T-cell (primary cell): ENCODE data around the gene PPP2R5E. TPM values are rescaled to one million over a fixed set of nuclear protein-coding genes. Genes with fewer than 3 reads are reported as not detected.

Experiments used
- ATAC-seq, 4 experiments: fragments of 200-7000 bp in 3 of 4; fragments of 150-1000 bp in 1 of 4; cut with Tn5 transposase; replicated peaks in 1 of 4; 1 replicate in 3 of 4; 2 replicates in 1 of 4; pipeline ENCODE4 v1.10.0; 2021; ENCODE audit warnings: moderate library complexity in 3 of 4, mild to moderate bottlenecking in 2 of 4, moderate number of reproducible peaks in 1 of 4
- CTCF ChIA-PET, 2 donors: fragments of 300-600 bp; sonication (Branson Sonifier 250); formaldehyde crosslinking; loops; one replicate each; lab custom pipeline; 2022; ENCODE audit warnings: antibody characterized with exemption in 2 of 2; lab: Charles Lee
- POLR2A ChIA-PET, 2 donors: fragments of 300-600 bp; sonication (Branson Sonifier 250); formaldehyde crosslinking; loops; one replicate each; lab custom pipeline; 2022; ENCODE audit warnings: antibody characterized with exemption in 2 of 2; lab: Charles Lee
- DNase-seq, 35 experiments: peaks; one replicate each; pipeline versions ENCODE4 v3.0.0 to v3.0.0-alpha.2; 2013 to 2023
- H3K27ac ChIP-seq: one replicate; pipeline ENCODE4 v1.5.1; 2013; ENCODE audit warnings: low read length
- H3K27me3 ChIP-seq, 2 experiments: replicated peaks in 1 of 2; 1 replicate in 1 of 2; 2 replicates in 1 of 2; pipeline versions ENCODE4 v1.6.1 to v1.7.0; 2013; ENCODE audit warnings: low read length in 1 of 2, mixed read lengths in 1 of 2; ENCODE audit not compliant: control insufficient read depth in 2 of 2, insufficient read depth in 2 of 2; ENCODE audit errors: extremely low read depth in 1 of 2
- H3K36me3 ChIP-seq, 2 donors: 1 replicate in 1 of 2; 2 replicates in 1 of 2; pipeline versions ENCODE4 v1.6.1 to v1.7.0; 2013; ENCODE audit warnings: low read length in 1 of 2; ENCODE audit not compliant: control insufficient read depth in 2 of 2, insufficient read depth in 1 of 2; ENCODE audit errors: extremely low read depth in 1 of 2
- H3K4me1 ChIP-seq, 2 experiments: 1 replicate in 1 of 2; 2 replicates in 1 of 2; pipeline versions ENCODE4 v1.6.1 to v1.7.0; 2013; ENCODE audit warnings: low read length in 2 of 2, mixed read lengths in 1 of 2; ENCODE audit not compliant: insufficient read depth in 2 of 2, control insufficient read depth in 1 of 2; ENCODE audit errors: extremely low read depth in 1 of 2
- H3K4me3 ChIP-seq, 2 donors: 1 replicate in 1 of 2; 2 replicates in 1 of 2; pipeline versions ENCODE4 v1.5.1 to v1.7.0; 2013; ENCODE audit warnings: mild to moderate bottlenecking in 2 of 2, low read length in 1 of 2, moderate library complexity in 1 of 2; ENCODE audit not compliant: control insufficient read depth in 1 of 2; ENCODE audit errors: extremely low read depth in 1 of 2
- H3K9me3 ChIP-seq: 2 replicates; pipeline ENCODE4 v1.7.0; 2013
- H3K27ac Mint-ChIP-seq, 2 donors: one replicate each; pipeline ENCODE4 v1.8.0; 2020 to 2021; ENCODE audit warnings: mild to moderate bottlenecking in 2 of 2, mixed read lengths in 2 of 2
- H3K27me3 Mint-ChIP-seq, 2 donors: one replicate each; pipeline ENCODE4 v1.8.0; 2021 to 2022; ENCODE audit warnings: mixed read lengths in 2 of 2
- H3K36me3 Mint-ChIP-seq: one replicate; pipeline ENCODE4 v1.8.0; 2021; ENCODE audit warnings: mixed read lengths
- H3K4me1 Mint-ChIP-seq, 3 donors: one replicate each; pipeline ENCODE4 v1.8.0; 2020 to 2022; ENCODE audit warnings: mixed read lengths in 3 of 3, mild to moderate bottlenecking in 1 of 3
- H3K4me3 Mint-ChIP-seq, 3 donors: one replicate each; pipeline ENCODE4 v1.8.0; 2020 to 2022; ENCODE audit warnings: mild to moderate bottlenecking in 3 of 3, mixed read lengths in 3 of 3, moderate library complexity in 3 of 3
- H3K9me3 Mint-ChIP-seq, 3 donors: one replicate each; pipeline ENCODE4 v1.8.0; 2020 to 2022; ENCODE audit warnings: mixed read lengths in 3 of 3
- WGBS: methylation state at CpG from one replicate; pipeline ENCODE4 v1.1.5; 2013; ENCODE audit warnings: missing lambda C conversion rate; ENCODE audit not compliant: insufficient coverage; 5-methylcytosine and 5-hydroxymethylcytosine counted together
- total RNA-seq, 35 experiments: library from RNA in 6 of 35; stranded (reverse) in 6 of 35; fragments of 120-200 nt in 1 of 35; gene quantifications; one replicate each; pipeline versions ENCODE4 v1.2.1 to v1.2.4 and lab custom pipeline; 2013 to 2026

PPP2R5E gene
- total RNA-seq, 5 donors from 2014 or later (not counting 1 experiment from before 2014, with no cell fraction given) = 35.5 to 45.1 (median 40.6) TPM

DNA sequence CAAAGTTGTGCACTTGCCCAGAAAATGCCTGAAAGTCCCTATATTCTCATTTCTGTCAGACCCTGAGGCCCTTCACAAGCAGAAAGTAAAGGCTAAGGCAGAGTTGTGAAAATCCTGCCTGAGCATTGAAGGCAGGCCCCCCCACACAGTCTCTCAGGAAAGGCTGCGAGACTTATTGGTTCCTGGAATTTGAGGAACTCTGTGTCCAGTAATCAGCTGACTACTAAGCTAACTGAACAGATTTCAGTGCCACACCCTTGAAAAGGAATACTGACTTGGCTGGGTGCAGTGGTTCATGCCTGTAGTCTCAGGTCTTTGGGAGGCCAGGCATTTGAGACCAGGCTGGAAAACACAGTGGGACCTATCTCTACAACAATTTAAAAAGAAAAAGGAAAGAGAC, 21.1 kb upstream of the PPP2R5E start:
- Mint-ChIP-seq H3K27me3 (peaks cover 7 to 8% of the 10 kb centered on the region in 2 donors), H3K36me3 (no peaks in the 10 kb centered on the region), H3K9me3 (no peaks in the 10 kb centered on the region), H3K4me1 (no peaks in the 10 kb centered on the region), H3K4me3 (no peak overlapping the region), H3K27ac (no peak overlapping the region)
- Histone ChIP-seq H3K4me3 (no peak overlapping the region), H3K27ac (no peak overlapping the region), H3K27me3 (peaks cover 0 to 16% of the 10 kb centered on the region in 2 experiments), H3K4me1 (no peaks in the 10 kb centered on the region), H3K36me3 (no peaks in the 10 kb centered on the region), H3K9me3 (no peaks in the 10 kb centered on the region)
- WGBS = 40% methylated on average over 1 of the region's 1 CpG
- ATAC-seq (no peak), DNase-seq (no peak)
- ChIA-PET POLR2A (no interaction called here), CTCF (no interaction called here)

DNA sequence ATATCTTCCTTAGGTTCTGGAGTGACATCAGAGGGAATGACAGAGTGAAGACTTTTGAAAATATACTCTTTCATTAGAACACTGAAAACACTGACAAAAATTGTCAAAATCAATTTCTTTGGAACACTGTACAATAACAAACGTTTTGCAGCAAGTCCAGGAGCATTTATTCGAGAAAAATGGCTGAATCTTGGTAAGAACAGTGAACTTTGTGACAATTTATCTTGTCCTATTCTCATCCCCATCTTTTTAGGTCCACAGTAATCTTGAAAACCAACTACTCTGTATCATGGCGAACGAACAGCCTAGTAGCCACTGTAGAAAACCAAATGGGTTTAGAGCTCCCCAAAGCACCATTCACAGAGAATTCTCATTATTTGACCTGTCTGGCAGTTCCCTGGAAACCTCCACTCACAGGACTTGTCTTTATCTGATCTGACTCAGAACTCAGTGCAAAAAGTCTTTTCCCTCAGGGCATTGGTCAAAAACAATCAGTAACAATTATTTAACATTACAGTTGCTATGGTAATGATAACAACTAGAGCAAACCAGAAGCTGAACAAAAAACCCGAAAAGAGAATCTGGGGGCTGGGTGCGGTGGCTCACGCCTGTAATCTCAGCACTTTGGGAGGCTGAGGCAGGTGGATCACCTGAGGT, 20.3 kb upstream of the PPP2R5E start:
- Mint-ChIP-seq H3K27ac (no peak overlapping the region), H3K36me3 (no peaks in the 10 kb centered on the region), H3K9me3 (no peaks in the 10 kb centered on the region), H3K4me3 (no peak overlapping the region), H3K4me1 (no peaks in the 10 kb centered on the region), H3K27me3 (peaks cover 7 to 8% of the 10 kb centered on the region in 2 donors)
- H3K27ac ChIP-seq = no peak overlapping the region
- DNase-seq = no peak
- no peaks in the 10 kb centered on the region for H3K4me1 ChIP-seq
- H3K36me3 ChIP-seq = no peaks in the 10 kb centered on the region
- POLR2A ChIA-PET = no interaction called here
- H3K4me3 ChIP-seq = no peak overlapping the region
- CTCF ChIA-PET = interaction anchor here in 1 of 2 donors (0.5 kb wide), 1 partner anchor 33 kb away, joined by 4 read pairs; no protein-coding TSS in a partner anchor
- WGBS = 65% methylated on average over 6 of the region's 7 CpGs
- ATAC-seq = no peak
- H3K27me3 ChIP-seq = peaks cover 0 to 16% of the 10 kb centered on the region in 2 experiments
- H3K9me3 ChIP-seq = no peaks in the 10 kb centered on the region

- Mint-ChIP-seq H3K27ac (no peak overlapping the region), H3K36me3 (no peaks in the 10 kb centered on the region), H3K4me3 (no peak overlapping the region), H3K9me3 (no peaks in the 10 kb centered on the region), H3K4me1 (no peaks in the 10 kb centered on the region), H3K27me3 (peaks cover 7 to 8% of the 10 kb centered on the region in 2 donors)
- Histone ChIP-seq H3K27ac (no peak overlapping the region), H3K9me3 (no peaks in the 10 kb centered on the region), H3K27me3 (peaks cover 0 to 13% of the 10 kb centered on the region in 2 experiments), H3K4me3 (no peak overlapping the region), H3K4me1 (no peaks in the 10 kb centered on the region), H3K36me3 (no peaks in the 10 kb centered on the region)
- ATAC-seq = no peak
- no peak for DNase-seq
- CTCF ChIA-PET = interaction anchor here in 1 of 2 donors (0.5 kb wide), 1 partner anchor 195 kb away, joined by 5 read pairs; no protein-coding TSS in a partner anchor
- POLR2A ChIA-PET = interaction anchor here in 1 of 2 donors (0.6 kb wide), 1 partner anchor 958 kb away, joined by 10 read pairs; no protein-coding TSS in a partner anchor
- WGBS = 80% methylated on average over 1 of the region's 3 CpGs
These were observed 19.2 kb upstream of the PPP2R5E start for GRCh38 chr14:63562405-63562804.

- Histone ChIP-seq H3K4me3 (no peak overlapping the region), H3K27ac (no peak overlapping the region), H3K9me3 (no peaks in the 10 kb centered on the region), H3K36me3 (no peaks in the 10 kb centered on the region), H3K4me1 (no peaks in the 10 kb centered on the region), H3K27me3 (peaks cover 0 to 3% of the 10 kb centered on the region in 2 experiments)
- no peak for ATAC-seq
- Mint-ChIP-seq H3K36me3 (no peaks in the 10 kb centered on the region), H3K27me3 (peaks cover 0 to 4% of the 10 kb centered on the region in 2 donors), H3K4me1 (no peaks in the 10 kb centered on the region), H3K9me3 (no peaks in the 10 kb centered on the region), H3K4me3 (no peak overlapping the region), H3K27ac (no peak overlapping the region)
- 59% methylated on average over 3 of the region's 7 CpGs for WGBS
- ChIA-PET CTCF (interaction anchor here in 1 of 2 donors (0.5 to 0.7 kb wide), 2 partner anchors 48 to 1790 kb away, joined by 3 read pairs; no protein-coding TSS in a partner anchor), POLR2A (interaction anchor here in 1 of 2 donors (0.6 kb wide), 1 partner anchor 40 kb away, joined by 3 read pairs; no protein-coding TSS in a partner anchor)
- DNase-seq = no peak
These were observed 12.4 kb upstream of the PPP2R5E start for GRCh38 chr14:63555572-63555971.

- Histone ChIP-seq H3K4me1 (no peaks in the 10 kb centered on the region), H3K27ac (no peak overlapping the region), H3K36me3 (no peaks in the 10 kb centered on the region), H3K27me3 (no peaks in the 10 kb centered on the region), H3K4me3 (no peak overlapping the region), H3K9me3 (no peaks in the 10 kb centered on the region)
- ChIA-PET CTCF (interaction anchor here in 1 of 2 donors (0.6 kb wide), 1 partner anchor 113 kb away, joined by 3 read pairs; no protein-coding TSS in a partner anchor), POLR2A (no interaction called here)
- no peak overlapping the region for H3K27ac Mint-ChIP-seq
- ATAC-seq (no peak), DNase-seq (no peak)
- H3K27me3 Mint-ChIP-seq = no peaks in the 10 kb centered on the region
- H3K4me1 Mint-ChIP-seq = no peaks in the 10 kb centered on the region
- no peaks in the 10 kb centered on the region for H3K36me3 Mint-ChIP-seq
- WGBS = no CpG with 5 or more reads among the region's 3 CpGs
- no peaks in the 10 kb centered on the region for H3K9me3 Mint-ChIP-seq
- H3K4me3 Mint-ChIP-seq = no peak overlapping the region
These were observed 8.2 kb upstream of the PPP2R5E start for GRCh38 chr14:63551332-63551731.

GRCh38 chr14:63547798-63548335, 4.7 kb upstream of the PPP2R5E start:
- Mint-ChIP-seq H3K4me1 (peaks cover 11 to 19% (median 15%) of the 10 kb centered on the region in 3 donors), H3K36me3 (no peaks in the 10 kb centered on the region), H3K27ac (no peak overlapping the region), H3K9me3 (no peaks in the 10 kb centered on the region), H3K27me3 (no peaks in the 10 kb centered on the region), H3K4me3 (no peak overlapping the region)
- ATAC-seq = no peak
- ChIA-PET POLR2A (no interaction called here), CTCF (interaction anchor here (0.5 to 0.6 kb wide), 2 partner anchors 66 to 250 kb away, joined by 3 to 7 read pairs; no protein-coding TSS in a partner anchor)
- no peak for DNase-seq
- WGBS = 93% methylated on average over 5 of the region's 8 CpGs
- Histone ChIP-seq H3K9me3 (no peaks in the 10 kb centered on the region), H3K4me1 (peaks cover 0 to 4% of the 10 kb centered on the region in 2 experiments), H3K36me3 (no peaks in the 10 kb centered on the region), H3K27me3 (no peaks in the 10 kb centered on the region), H3K27ac (no peak overlapping the region), H3K4me3 (no peak overlapping the region)
